HG03066 (cell line): ENCODE results near the gene HIC2.
"Not testable (repeated sequence)": the region's sequence is repeated elsewhere in the genome, so short reads cannot be mapped to it uniquely, and the experiment has no call there.

Experiments used
- ATAC-seq: cut with Tn5 transposase; IDR thresholded peaks from one replicate; pipeline ENCODE4 v1.9.1; 2021; ENCODE audit warnings: low read depth; ENCODE audit not compliant: unreplicated experiment

HIC2 gene

GRCh38 chr22:21434378-21435233 is 17.4 kb downstream of the HIC2 start:
- not testable (repeated sequence) for ATAC-seq

GRCh38 chr22:21435998-21436810 is 19.0 kb downstream of the HIC2 start:
- ATAC-seq: not testable (repeated sequence)

GRCh38 chr22:21438013-21438412 is 20.8 kb downstream of the HIC2 start:
- not testable (repeated sequence) for ATAC-seq

GRCh38 chr22:21440018-21440636 is 23.0 kb downstream of the HIC2 start:
- ATAC-seq: not testable (repeated sequence)

- not testable (repeated sequence) for ATAC-seq
Observed at GRCh38 chr22:21440676-21441075, 23.5 kb downstream of the HIC2 start.

GRCh38 chr22:21441170-21441569 is 24.0 kb downstream of the HIC2 start:
- ATAC-seq: not testable (repeated sequence)

GRCh38 chr22:21442123-21442522 is 25.0 kb downstream of the HIC2 start:
- not testable (repeated sequence) for ATAC-seq

GRCh38 chr22:21442646-21443045 is 25.5 kb downstream of the HIC2 start:
- ATAC-seq: not testable (repeated sequence)

- ATAC-seq: no peak
Observed at GRCh38 chr22:21443057-21443734, 26.0 kb downstream of the HIC2 start.

- ATAC-seq: no peak
Observed at GRCh38 chr22:21443735-21444421, 26.7 kb downstream of the HIC2 start.

GRCh38 chr22:21444701-21445436 is 27.7 kb downstream of the HIC2 start:
- ATAC-seq: no peak

- no peak for ATAC-seq
Observed at GRCh38 chr22:21445437-21446127, 28.4 kb downstream of the HIC2 start.

GRCh38 chr22:21446128-21446826 is 29.1 kb downstream of the HIC2 start:
- ATAC-seq: no peak

- ATAC-seq: no peak
Observed at GRCh38 chr22:21446827-21447690, 29.9 kb downstream of the HIC2 start.

- ATAC-seq: no peak
Observed at GRCh38 chr22:21447694-21448402, 30.7 kb downstream of the HIC2 start.

- no peak for ATAC-seq
Observed at GRCh38 chr22:21448627-21449416, 31.7 kb downstream of the HIC2 start.
